HG02840 (cell line): ENCODE measurements around the gene IL24.
"Not testable (repeated sequence)": the region's sequence is repeated elsewhere in the genome, so short reads cannot be mapped to it uniquely, and the experiment has no call there.

ENCODE experiments used
- ATAC-seq: cut with Tn5 transposase; IDR thresholded peaks from one replicate; pipeline ENCODE4 v1.9.1; 2021; ENCODE audit warnings: mild to moderate bottlenecking, moderate library complexity, moderate number of reproducible peaks; ENCODE audit not compliant: unreplicated experiment, low FRiP score

Gene IL24

DNA sequence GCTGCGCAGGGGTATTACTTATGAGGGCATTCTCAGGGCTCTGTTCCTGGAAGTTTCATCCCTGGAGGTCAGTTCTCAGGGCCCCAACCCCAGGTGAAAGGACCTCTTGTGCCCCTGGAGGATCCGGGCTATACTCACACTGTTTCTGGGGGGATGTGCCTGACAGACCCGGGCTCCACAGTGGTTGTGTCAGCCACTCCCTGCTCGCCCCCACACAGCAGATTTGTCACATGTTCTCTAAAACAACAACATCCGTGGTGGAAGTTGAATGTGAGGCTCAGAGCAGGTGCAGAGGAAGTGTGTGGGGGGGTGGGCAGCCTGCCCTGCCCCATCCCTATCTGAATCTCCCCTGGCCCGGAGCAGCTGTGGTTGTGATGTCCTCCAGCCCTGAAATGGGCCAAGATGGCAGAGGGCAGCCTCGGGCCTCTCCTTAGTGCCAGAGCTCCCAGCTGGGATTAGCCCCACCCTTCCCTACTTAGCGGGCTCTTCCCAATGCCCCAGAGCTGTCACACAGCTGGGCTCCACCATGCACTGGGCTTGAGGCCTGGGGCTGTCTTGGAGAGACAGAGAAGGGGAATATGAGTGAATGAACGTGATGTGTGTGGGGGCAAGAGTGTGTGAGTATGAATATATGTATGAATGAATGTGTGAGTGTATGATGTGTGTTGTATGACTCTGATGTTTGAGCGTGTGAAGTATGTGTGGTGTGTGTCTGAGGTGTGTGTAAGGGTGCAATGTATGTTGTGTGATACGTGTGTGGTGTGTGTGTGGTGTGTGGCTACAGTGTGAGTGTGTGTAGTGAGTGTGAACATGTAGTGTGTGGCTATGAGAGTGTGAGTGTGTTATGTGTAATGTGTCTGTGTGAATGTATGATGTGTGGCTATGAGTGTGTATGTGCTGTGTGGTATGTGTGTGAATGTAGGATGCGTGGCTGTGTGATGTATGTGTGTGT is 26.0 kb downstream of the IL24 start:
- peak; percentile 47 for ATAC-seq

DNA sequence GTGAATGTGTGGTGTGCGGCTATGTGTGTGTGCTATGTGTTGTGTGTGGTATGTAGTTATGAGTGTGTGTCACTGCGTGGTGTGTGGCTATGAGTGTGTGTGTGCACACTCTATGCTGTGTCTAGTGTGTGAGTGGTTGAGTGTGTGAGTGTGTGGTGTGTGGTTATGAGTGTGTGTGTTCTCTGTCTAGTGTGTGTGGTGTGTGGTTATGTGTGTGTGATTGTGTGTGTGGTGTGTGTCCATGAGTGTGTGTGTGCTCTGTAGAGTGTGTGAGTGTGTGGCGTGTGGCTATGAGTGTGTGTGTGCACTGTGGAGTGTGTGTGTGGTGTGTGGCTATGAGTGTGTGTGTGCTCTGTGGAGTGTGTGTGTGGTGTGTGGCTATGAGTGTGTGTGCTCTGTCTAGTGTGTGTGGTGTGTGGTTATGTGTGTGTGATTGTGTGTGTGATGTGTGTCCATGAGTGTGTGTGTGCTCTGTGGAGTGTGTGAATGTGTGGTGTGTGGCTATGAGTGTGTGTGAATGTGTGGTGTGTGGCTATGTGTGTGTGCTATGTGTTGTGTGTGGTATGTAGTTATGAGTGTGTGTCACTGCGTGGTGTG is 26.8 kb downstream of the IL24 start:
- not testable (repeated sequence) for ATAC-seq

DNA sequence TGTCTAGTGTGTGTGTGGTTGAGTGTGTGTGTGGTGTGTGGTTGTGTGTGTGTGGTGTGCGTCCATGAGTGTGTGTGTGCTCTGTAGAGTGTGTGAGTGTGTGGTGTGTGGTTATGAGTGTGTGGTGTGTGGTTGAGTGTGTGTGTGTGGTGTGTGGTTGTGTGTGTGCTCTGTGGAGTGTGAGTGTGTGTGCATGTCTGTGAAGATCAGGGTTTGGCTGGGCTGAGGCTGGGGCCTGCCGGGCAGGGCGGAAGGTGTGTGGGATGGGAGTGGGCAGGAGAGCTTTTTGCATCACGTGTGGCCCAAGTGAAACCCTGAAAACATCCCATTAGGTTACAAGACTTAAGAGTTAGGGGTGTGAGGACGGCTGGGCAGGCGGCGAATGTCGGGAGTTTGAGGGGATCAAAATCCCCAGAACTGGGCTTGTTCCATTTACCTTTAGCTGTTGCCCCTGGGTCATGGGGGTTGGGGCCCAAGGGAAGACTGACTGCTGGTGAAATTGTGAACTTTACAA is 27.4 kb downstream of the IL24 start:
- ATAC-seq: peak; percentile 11

DNA sequence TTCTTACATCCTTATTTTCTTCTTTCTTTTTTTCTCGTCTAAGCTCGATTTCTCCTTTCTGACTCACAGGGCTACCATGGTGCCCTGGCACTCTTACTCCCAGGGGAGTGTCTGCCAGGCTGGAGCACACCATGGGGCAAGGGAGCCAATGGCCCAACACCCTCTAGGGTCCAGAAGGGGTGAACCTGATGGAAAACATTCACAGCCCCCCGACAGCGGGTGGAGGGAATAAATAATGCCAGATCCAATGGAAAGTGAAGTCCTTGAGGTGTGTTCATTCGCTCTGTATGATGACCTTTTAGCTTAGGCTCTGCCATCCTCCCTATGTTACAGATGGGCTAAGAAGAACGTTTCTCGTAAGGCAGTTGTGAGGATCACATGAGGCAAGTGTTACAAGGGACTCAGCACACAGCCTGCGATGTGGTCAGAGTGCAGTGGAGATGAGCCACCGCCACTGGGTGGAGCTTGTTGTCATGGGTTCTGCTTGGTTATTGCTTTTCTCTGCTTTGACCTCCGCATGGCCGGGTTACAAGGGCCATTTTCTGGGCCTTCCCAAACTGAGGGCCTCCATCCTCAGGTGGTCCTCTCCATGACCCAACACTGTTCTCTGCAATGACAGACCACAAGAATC is 28.0 kb downstream of the IL24 start:
- peak; percentile 45 for ATAC-seq

DNA sequence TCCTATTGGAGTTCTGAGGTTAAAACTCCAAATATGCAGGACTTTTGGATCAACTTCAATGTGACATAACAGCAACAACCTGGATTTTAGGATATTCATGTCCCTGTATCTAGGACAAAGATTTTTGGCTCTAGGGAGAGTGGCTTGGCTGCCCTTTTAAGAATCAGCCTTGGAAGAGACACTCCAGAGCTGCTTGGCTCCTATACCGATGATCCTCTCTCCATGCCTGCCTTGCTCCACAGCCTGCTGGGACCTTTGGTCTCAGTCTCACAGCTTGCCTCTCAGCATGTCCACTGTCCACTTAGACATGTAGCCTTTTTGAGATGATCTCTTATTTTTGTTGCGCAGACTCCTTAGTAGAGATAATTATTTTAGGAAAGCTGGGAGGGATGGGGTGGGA is 29.0 kb downstream of the IL24 start:
- ATAC-seq: no peak

DNA sequence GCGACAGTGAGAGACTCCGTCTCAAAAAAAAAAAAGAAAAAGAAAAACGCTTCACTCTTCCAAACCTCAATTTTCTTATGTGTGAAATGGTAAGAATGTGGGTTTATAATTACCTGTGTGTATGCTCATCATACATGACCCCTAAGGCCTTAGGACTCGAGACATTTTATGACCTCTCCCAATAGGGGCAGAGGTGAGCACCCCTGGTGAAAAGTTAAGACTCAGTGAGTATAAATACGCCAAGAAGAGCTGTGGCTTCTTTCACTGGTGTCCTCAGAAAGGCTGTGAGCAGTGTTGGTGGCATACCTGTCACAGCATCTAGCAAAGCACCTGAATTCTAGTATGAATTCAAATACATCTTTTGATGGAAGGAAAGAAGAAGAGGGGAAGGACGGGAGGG is 32.3 kb downstream of the IL24 start:
- no peak for ATAC-seq

DNA sequence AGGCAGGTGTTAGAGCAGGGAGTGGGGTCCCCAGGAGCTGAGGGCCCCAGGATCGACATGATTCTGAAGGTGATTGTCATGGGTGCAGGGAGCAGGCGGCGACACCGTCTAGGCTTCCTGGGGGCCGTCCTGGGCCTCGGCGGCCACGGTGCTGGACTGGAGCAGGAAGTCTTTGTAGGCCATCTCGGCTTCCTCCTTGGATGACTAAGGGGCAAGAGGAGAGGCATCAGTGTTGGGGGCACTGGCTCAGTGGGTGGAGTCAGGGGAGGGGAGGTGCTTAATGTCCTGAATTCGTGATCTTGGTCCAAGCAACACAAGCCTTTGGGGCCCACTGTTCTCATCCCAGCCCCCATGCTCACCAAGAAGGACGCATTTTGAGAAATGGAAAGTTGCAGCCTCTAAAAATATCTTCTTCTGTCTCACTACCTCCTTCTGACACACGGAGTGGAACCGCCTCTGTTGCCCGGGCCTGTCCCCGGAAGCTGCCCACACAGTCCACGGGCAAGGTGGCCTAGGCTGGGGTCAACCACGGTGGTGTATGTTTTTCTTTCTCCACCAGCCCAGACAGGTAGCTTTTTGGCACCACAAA is 33.1 kb downstream of the IL24 start:
- ATAC-seq: peak; percentile 60

DNA sequence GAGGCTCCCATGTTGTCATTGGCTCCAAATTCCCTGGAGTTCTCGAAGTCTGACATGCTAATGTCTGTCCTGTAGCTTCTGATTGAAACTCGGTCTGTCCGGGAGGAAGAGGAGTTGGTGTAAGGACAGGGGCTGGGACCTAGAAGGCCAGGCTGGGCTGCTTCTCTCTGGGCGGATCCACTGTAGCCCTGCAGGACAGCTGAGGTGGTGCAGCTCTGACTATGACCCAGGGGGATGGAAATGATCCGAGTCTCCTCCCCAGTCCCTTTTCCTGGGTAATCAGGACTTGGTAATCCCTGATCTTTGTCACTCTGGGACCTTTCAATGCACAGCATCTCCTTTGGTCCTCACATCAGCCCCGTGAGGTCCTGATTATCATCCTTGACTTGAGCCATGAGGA is 34.5 kb downstream of the IL24 start:
- ATAC-seq: no peak

DNA sequence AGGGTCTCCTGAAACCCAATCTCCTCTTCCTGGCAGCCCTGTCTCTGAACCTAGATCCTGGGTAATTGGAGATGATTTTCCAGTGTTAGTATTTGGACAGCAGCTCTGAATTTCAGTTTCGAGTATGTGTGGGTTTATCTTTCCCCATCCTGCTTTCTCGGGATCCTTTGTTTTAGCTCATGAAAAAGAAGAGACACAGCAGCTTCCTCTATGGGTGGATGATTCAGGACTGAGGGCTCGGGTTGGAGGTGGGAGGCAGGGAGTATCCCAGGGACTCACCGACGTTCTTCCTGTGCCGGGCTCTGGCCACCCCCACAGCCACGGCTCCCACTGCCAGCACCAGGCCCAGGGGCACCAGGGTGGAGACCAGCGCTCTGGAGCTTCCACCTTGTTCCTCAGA is 34.9 kb downstream of the IL24 start:
- ATAC-seq: no peak

DNA sequence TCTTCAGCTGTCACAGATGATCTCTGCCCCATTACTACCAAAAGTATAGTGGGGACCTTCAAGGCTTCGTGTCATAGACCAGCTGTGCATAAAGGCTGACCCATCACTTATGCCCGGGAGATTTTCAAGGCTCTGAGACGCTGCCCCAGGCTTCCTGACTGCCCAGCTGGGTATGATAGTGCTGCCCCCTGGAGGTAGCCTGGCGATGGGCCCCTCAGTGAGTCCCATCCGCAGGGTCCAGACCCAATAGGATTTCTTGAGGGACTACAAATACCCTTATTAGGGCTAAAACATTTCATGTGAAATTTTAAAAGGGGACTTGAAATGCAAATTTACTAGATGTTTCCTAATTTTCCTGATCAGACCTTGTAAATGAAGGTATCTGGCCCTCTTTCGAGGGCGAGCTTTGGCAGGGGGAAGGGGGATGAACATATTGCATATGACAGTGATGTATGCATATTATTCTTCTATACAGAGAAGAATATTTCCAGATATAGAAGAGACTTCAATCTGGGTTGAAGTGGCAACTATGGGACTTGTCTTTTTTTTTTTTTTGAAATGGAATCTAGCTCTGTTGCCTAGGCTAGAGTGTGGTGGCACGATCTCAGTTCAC is 36.2 kb downstream of the IL24 start:
- no peak for ATAC-seq

DNA sequence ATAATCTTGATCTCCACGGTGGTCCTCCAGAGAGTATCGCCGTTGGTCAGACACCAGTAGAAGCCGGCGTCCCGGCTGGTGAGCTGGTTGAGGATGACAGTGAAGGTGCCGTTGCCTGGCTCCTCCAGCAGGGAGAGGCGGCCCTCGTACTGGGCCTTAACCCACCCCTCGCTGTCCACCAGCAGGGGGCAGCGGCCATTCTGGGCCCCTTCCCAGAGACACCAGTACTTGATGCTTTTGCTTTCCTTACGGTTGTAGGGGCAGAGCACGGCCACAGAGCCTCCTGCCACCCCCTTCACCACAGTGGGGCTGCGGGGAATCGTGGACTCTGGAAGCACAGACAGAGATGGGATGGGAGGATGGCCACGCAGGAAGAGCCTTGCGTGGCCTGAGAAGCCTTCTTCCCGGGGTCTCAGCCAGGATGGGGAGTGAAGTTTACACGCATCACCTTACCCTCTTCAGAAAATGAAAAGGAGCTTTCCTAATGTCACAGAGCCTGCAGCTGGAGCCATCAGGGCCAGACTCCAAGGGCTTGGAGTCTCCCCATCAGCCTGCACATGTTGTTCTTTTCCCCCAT is 38.3 kb downstream of the IL24 start:
- ATAC-seq: no peak

DNA sequence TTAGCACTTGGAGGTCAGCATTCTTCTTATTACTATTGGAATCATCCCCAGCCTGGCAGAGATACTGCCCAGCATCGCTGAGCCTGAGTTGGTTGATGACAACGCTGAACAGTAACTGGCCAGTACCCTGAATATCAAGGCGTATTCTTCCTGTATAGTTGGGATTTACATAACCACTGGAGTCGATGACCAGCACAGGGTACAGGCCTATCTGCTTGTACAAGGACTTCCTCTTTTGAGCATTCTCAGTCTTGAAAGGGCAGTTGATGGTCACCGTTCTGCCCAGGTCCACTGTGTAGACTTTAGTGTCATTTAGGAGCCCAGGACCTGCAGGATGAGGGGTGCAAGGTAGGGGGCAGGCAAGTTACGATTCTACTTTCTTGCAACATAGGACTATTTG is 40.2 kb downstream of the IL24 start:
- no peak for ATAC-seq

DNA sequence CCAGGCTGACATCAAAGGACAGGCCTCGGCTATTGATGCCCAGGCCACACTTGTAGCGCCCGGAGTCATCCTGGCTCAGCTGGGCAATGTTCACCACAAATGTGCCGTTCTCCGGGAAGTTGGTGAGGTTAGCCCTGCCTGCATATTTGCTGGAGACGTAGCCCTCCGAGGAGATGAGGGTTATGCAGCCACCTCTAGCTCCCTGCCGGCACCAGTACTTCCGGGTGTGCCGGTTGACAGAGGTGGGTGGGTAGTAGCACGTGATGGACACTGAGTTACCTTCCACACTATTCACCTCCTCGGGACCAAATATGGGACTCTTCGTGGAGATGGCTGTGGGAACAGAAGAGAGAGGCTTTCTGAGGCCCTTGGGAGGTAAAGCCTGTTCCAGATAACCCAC is 41.9 kb downstream of the IL24 start:
- ATAC-seq: no peak

DNA sequence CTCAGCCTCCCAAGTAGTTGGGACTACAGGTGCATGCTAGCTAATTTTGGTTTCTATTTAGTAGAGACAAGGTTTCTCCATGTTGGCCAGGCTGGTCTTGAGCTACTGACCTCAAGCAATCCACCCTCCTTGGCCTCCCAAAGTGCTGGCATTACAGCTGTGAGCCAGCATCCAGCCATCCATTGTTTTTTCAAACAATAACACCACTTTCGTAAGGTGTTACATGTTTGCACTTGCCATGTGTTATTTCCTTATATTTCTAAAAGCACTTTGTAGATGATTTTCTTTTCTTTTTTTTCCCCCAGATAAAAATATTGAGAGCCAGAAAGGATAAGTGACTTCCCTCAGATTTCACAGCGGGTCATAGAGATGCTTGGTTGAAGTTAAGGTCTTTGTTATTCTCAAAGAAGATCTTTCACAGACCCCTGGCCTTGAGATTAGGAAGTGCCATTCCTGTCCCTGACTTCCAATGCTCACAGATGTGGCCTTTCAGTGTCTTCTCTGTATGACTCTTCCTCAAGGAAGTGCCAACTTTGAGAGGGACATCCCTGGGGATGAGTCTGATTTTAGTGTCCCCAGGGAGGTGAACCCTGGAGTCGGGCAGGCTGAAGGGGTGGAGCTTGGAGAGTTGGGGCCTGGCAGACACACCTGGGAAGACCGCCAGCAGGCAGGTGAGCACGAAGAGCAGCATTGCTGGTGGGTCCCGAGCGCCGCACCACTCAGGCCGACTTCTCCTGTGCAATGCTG is 42.8 kb downstream of the IL24 start:
- ATAC-seq: no peak

DNA sequence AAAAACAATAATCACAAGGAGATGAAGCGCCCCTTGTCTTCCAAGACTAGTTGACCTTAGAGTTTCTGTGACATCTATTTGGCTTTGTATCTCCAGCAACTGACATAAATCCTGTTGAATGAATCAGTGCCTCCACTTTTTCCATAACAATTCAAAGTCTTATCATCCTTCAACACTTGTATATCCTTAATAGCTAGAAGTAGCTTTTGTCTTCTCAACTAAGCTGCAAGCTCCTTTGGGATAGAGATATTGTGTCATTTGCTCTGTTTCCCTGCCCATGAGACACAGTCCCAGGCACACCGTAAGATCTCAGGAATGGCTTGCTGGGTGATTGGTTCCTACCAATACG is 43.3 kb downstream of the IL24 start:
- no peak for ATAC-seq

DNA sequence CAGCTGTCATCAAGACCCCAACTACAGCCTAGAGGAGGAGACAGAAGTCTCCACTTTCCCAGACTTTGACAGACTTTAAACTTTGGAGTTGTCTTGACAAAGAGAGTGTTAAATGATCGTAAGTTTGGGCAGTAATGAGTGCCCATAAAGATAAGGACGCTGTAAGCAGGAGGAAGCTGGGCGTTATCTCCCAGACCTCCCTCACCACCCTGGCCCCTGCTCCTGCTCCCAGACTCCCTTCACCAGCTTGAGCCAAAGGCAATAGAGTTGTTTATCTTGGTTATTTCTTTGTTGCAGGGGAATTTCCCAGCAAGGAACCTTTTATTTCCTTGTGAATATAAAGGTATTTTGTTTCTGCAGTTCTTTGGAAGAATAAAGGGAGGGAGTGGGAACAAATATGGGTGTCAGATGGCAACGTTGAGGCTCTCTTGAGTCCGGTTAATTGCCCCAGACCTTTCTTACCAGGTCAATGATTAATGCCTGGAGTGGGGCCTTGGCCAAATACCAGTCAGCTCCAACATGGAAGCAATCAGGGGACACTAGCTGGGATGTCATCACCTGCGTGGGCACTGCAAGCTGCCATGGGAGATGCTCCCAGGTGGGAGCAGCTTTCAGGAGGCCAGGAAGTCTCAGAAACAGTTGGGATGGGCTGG is 44.6 kb downstream of the IL24 start:
- ATAC-seq: no peak

DNA sequence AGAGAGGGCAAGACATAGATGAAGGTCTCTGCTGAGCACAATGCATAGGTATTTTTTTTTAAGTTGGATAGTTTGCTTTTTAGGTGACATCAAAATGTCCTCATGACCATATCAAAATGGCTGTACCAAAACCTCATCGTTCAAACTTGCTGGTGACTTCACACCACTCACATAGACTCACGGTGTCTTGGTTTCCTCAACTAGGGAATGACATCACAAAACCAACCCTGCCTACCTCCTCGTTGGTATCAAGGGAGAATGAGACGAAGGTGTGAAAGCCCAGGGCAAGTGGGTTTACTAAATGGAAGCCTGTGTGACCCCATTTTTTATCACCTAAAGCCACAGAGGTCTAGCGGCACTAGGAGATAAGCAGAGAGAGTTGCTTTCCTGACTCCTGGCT is 47.5 kb downstream of the IL24 start:
- ATAC-seq: no peak

DNA sequence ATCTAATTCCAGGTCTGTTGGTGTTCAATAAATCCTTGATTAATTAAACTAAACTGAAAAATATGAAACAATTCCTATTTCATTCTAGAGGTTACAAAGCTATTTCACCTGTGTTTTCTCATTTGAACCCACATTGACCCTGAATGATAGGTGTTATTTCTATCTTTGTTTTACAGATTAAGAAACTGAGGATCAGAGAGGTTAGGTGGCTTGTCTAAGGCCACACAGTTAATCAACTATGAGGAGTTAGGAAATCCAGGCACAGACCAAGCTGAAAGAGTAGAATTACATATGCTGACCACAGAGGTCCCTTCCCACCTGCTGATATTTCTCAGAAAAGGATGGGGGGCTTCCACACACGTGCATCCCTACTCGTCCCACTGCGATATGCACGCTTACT is 48.5 kb downstream of the IL24 start:
- ATAC-seq: no peak

DNA sequence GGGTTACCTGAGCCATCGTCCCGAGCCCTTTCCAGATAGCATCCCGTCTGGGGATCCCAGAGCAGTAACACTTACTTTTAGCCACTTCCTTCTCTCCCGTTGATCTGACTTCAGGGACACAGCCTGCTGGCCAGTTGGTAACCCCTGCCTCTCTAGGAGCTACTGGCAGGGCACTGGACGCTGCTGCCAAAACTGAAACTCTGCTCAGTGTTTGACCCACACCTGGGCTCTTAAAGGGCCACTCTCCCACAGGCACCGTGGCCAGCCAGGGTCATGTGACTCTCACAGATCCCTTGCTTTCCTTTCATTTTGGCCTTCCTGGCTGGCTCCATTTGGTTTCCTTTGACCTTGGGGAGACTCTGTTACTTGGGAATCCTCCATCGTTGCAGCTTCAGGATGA is 49.0 kb downstream of the IL24 start, which contains the start of gene PIGR:
Gene PIGR (minus strand): TSS at position 206 of the 400 bp plus-strand sequence. CDS start 5,935 bp downstream, outside the sequence.
- no peak for ATAC-seq
